NCI-H82 treated with DMSO at 0.1 percent for 48 hours (cell line): ENCODE measurements around the gene ADAM12.
"Not testable (repeated sequence)": the region's sequence is repeated elsewhere in the genome, so short reads cannot be mapped to it uniquely, and the experiment has no call there.

ENCODE experiments used
- DNase-seq: peaks from one replicate; lab custom pipeline; 2025; ENCODE audit not compliant: unreplicated experiment; lab: John Stamatoyannopoulos, UW

ADAM12 gene

DNA sequence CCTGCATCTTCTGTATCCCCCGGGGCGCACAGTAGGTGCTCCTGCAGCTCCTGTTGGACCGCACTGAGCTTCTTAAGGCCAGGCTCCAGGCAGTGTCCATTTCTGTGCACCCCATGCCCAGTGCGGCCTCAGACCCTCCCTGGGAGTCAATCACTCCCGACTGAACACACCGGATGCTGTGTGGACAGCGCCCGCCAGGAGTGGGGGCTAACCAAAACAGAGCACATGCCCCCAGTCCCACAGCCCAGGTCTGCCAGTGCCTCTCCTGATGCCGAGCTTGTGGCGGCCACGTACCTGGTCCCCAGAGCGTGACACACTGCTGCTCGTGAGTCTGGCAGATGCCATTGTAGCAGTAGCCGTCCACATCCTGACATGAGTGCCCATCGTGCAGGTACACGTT lies 323.8 kb downstream of the ADAM12 start:
- no peak for DNase-seq

DNA sequence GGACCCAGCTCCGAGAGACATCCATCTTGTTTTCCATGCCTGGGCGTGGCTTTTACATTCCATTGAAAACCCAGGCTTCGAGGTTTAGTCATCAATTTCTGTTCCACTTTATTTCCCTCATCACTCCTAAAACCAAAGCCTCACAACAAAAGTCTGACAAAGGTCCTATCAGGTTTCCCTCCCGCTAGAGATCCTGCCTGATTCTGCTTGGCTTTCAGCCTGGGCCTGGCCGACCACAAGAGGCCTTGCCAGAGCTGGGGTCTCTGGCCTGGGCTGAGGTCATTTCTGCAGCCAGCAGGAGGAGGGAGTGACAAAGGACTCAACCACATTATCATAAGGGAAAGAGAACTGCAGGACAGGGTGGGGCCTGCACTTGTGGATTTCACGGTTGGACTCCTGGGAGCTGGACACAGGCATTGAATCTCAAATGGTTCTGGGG lies 324.9 kb downstream of the ADAM12 start:
- no peak for DNase-seq

DNA sequence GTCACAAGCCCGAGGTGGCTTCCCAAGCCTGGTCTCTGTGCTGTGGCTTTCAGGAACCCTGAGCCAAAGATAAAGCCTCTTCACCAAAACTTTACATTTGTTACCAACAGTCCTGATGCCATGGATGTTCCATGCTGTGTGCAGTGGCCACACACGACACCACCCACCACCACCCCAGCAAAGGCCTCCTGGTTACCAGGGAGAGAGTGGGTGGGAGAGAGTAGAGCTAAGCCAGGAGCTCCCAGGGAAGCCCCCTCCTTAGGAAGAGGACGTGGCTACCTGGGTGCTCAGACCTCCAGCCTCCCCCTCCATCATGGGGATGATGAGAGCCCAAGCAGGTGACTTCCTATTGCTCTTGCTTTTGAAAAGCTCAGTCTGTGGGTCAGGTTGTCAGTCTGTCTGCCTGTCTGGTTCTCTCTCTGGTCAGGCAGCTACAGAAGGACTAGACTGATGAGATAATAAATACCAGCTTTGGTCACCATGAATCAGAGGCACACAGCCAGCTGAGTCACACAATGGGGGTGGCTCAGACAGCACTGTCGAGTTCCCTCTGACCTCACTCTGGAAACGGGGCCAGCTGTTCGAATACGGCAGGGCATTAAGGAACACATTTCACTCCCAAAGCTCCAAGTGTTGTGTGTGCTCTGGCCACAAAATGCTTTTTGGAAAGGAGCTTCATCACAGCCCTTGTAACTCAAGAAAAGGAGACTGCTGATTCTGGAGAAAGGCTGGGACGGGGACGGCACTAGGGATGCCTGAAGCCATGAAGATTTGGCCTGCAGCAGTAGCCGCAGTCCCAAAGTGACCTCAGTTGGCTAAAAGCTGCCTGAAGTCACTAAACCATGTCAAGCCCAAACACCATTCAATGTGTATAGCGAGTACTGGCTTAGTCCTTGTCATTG lies 325.9 kb downstream of the ADAM12 start:
- DNase-seq = no peak

- DNase-seq = no peak
Measured at GRCh38 chr10:126061526-126061925, 326.8 kb downstream of the ADAM12 start.

DNA sequence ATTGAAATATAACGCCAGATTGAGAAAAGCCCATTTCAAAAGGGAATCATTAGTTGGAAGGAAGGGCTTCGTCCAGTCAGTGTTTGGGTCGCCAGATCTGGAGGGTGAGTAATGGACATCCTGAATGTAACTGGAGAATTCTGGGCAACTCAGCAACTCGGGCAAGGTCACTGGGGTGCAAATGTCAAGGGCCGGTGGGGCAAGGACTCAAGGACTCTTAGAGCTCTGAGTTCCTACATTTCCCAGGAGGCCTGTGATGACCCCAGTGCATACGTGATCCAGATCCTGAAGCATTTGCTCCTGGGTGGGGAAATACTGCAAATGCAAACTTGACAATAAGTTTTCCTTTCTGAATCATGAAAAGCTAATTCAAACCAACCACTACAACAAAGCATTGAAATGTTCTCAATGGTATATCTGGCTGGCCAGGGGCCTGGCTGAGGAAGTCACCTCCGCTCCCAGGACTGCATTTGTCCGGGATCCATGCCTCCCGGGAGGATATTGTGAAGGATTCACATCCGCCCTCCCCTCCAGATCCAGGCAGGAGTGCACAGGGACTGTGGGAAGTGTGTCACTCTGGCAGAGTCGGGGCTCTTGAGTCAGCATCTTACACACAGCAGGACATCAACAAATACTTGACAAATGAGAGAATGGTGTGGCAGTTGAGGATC lies 327.9 kb downstream of the ADAM12 start:
- DNase-seq = no peak

- no peak for DNase-seq
Measured at GRCh38 chr10:126059076-126059826, 329.0 kb downstream of the ADAM12 start.

- DNase-seq = no peak
Measured at GRCh38 chr10:126058507-126058906, 329.8 kb downstream of the ADAM12 start.

GRCh38 chr10:126058104-126058503 lies 330.2 kb downstream of the ADAM12 start:
- no peak for DNase-seq

GRCh38 chr10:126057494-126057893 lies 330.8 kb downstream of the ADAM12 start:
- no peak for DNase-seq

DNA sequence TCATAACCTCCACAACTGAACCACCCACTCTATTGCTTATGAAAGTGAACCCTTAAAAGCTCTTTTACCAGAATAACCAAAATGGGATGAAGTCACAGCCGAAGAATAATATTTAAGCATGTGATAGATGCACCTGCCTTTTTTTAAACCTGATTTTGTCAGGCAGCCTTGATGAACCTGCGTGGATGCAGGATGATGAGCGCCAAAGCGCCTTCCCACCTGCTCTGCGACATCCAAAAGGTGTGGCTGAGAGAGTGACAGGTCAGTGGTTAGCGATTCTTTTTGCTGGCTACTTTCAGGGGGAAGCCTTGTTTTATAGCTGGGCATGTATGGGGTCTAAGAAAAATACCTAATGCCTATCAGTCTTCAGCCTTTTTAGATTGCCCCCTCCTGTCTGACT lies 334.1 kb downstream of the ADAM12 start:
- no peak for DNase-seq

GRCh38 chr10:126052171-126052570 lies 336.1 kb downstream of the ADAM12 start:
- DNase-seq = no peak

GRCh38 chr10:126049759-126050700 lies 338.2 kb downstream of the ADAM12 start:
- no peak for DNase-seq

GRCh38 chr10:126047749-126048148 lies 340.5 kb downstream of the ADAM12 start:
- DNase-seq = not testable (repeated sequence)

GRCh38 chr10:126046831-126047230 lies 341.4 kb downstream of the ADAM12 start:
- no peak for DNase-seq

DNA sequence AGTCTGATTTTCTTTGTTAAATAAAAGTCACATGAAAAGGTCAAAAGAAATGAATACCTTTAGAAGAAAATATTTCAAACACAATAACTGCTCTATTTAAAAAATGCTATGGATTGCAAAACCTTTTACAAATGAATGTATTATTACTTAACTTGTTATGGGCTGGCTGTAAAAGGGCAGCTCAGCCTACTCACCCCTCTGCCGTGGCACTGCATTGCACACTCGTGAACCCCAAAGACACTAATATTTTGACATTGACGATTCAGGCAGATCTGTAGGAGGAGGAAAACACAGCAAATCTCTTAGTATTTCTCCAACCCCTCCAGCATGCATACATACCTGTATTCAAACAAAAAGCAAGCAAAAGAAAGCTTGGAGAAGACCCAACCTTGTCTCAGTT lies 342.4 kb downstream of the ADAM12 start:
- DNase-seq = no peak

DNA sequence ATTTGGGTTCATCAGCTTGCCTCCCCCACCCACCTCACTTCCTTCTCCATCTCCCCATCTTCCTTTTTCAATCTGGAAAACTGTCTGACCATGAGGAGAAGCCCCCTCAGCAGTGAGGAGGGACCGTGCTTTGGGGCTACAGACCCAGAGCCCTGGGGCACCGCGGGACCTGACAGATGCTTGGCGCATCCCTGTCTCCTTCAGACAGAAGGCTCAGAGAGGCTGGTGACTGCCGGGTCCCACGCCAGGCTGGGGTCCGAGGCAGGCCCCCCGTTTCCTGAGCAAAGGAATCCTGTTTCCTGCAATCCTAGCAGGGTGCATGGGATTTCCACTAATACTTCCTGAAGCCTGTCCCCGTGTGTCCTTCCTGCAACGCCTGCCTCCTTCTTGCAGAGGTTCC lies 344.9 kb downstream of the ADAM12 start:
- no peak for DNase-seq

GRCh38 chr10:126042906-126043305 lies 345.4 kb downstream of the ADAM12 start:
- no peak for DNase-seq

DNA sequence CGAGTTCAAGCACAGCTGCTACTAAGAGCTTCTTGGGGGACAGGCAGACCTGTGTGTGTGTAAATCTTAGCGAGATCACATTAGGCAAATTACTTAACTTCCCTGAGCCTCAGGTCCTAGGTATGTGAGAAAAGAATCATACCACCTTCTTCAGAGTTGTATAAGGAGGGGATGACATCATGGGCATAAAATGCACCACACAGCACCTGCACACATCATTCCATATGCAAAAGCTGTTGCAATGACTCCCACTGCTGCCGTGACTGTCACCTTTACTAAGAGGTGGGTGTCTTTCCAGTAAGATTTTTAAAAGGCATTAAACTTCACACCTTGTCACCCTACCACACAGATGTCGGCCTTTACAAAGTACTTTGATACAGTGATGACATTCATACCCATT lies 345.9 kb downstream of the ADAM12 start:
- DNase-seq = no peak

GRCh38 chr10:126041804-126042231 lies 346.5 kb downstream of the ADAM12 start:
- no peak for DNase-seq

DNA sequence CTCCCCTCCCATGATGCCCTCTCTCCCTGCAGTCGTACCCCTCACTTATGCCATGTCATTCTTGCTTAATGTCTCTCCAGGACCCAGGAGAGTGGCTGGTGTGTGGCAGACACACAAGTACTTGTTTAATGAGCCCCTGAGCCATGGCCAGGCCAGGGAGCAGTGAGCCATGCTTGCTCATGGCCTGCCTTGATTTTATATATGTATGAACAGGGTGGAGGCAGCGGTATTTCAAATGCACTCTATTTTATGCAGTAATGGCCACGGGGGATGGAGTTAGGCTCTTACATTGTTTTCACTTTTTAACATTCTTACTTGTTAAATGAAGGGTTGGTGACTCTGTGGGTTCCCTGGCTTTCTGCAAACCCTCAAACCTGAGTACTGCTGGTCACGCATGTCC lies 347.2 kb downstream of the ADAM12 start:
- DNase-seq = no peak
